Measurements from ENCODE around the gene PANK3.
"Not testable (repeated sequence)": the region's sequence is repeated elsewhere in the genome, so short reads cannot be mapped to it uniquely, and the experiment has no call there.

The PANK3 gene

DNA sequence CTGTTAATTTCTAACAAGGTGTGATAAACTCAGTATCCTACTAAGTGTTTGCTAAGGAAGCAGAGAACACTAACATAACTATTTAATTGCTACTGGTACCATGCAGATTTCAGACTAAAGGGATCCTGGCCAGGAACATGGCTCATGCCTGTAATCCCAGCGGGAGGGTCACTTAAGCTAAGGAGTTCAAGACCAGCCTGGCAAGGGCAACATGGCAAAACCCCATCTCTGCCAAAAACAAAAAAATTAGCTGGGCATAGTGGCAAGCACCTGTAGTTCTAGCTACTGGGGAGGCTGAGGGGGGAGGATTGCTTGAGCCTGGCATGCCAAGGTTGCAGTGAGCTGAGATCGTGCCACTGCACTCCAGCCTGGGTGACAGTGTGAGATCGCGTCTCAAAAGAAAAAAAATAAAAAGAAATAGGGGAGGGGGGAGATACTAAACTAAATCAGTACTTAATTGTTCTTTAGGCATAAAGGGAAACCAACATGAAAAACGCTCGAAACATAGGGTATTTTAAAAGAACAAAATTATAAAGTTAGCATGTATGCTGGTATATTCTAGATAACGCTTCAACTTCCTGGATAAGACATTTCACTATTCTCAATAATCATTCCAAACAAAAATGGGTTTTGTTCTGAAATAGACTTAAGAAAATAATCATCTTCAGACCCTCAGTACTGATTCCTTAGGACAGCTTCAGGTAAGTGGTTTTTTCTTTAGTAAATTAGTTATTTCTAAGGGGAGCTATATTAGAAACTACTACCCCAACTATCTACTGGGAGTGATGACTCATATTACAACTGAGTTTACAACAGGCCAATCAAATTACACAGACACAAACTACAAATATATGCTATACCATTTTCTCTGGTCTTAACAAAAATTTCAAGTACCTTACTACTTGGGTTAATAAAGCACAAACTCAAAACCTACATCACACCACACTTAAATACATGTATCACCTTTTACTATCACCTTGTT is 3.5 kb downstream of the PANK3 start:
- H3K4me3 ChIP-seq (replicated peaks; ENCODE audit: low read depth, low read length), result no peak overlapping the region
- TF ChIP-seq, protein P1, sequence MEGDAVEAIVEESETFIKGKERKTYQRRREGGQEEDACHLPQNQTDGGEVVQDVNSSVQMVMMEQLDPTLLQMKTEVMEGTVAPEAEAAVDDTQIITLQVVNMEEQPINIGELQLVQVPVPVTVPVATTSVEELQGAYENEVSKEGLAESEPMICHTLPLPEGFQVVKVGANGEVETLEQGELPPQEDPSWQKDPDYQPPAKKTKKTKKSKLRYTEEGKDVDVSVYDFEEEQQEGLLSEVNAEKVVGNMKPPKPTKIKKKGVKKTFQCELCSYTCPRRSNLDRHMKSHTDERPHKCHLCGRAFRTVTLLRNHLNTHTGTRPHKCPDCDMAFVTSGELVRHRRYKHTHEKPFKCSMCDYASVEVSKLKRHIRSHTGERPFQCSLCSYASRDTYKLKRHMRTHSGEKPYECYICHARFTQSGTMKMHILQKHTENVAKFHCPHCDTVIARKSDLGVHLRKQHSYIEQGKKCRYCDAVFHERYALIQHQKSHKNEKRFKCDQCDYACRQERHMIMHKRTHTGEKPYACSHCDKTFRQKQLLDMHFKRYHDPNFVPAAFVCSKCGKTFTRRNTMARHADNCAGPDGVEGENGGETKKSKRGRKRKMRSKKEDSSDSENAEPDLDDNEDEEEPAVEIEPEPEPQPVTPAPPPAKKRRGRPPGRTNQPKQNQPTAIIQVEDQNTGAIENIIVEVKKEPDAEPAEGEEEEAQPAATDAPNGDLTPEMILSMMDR (IDR thresholded peaks at IDR 0.05; ENCODE audit: insufficient read depth, low read length, poor library complexity, severe bottlenecking), result no peak
- DNase-seq (ENCODE audit: extremely low read depth, insufficient read length), result no peak
- H3K36me3 ChIP-seq (ENCODE audit: control insufficient read depth, insufficient read depth, low read length), result no peaks in the 10 kb centered on the region
- no peaks in the 10 kb centered on the region for H3K27me3 ChIP-seq (replicated peaks; ENCODE audit: control insufficient read depth, insufficient read depth, low read length)

DNA sequence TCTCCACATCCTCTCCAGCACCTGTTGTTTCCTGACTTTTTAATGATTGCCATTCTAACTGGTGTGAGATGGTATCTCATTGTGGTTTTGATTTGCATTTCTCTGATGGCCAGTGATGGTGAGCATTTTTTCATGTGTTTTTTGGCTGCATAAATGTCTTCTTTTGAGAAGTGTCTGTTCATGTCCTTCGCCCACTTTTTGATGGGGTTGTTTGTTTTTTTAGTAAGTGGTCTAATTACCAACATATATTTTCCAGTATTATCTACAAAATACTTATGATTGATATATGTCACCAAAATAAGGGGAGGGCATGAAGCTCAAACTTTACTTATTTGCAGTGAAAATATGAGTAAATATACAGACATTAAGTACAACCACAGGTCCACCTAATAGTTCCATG is 5.0 kb downstream of the PANK3 start:
- DNase-seq (ENCODE audit: extremely low read depth, insufficient read length); H3K36me3 ChIP-seq (ENCODE audit: control insufficient read depth, insufficient read depth, low read length); H3K4me3 ChIP-seq (replicated peaks; ENCODE audit: low read depth, low read length): not testable (repeated sequence)

DNA sequence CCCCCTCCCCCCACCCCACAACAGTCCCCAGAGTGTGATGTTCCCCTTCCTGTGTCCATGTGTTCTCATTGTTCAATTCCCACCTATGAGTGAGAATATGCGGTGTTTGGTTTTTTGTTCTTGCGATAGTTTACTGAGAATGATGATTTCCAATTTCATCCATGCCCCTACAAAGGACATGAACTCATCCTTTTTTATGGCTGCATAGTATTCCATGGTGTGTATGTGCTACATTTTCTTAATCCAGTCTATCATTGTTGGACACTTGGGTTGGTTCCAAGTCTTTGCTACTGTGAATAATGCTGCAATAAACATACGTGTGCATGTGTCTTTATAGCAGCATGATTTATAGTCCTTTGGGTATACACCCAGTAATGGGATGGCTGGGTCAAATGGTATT is 5.5 kb downstream of the PANK3 start:
- not testable (repeated sequence) for H3K4me3 ChIP-seq (replicated peaks; ENCODE audit: low read depth, low read length); H3K36me3 ChIP-seq (ENCODE audit: control insufficient read depth, insufficient read depth, low read length); H3K27me3 ChIP-seq (replicated peaks; ENCODE audit: control insufficient read depth, insufficient read depth, low read length); DNase-seq (ENCODE audit: extremely low read depth, insufficient read length)

More for the DNA sequence above, 5.0 kb downstream of the PANK3 start:
- not testable (repeated sequence) for H3K27me3 ChIP-seq (replicated peaks; ENCODE audit: control insufficient read depth, insufficient read depth, low read length)

DNA sequence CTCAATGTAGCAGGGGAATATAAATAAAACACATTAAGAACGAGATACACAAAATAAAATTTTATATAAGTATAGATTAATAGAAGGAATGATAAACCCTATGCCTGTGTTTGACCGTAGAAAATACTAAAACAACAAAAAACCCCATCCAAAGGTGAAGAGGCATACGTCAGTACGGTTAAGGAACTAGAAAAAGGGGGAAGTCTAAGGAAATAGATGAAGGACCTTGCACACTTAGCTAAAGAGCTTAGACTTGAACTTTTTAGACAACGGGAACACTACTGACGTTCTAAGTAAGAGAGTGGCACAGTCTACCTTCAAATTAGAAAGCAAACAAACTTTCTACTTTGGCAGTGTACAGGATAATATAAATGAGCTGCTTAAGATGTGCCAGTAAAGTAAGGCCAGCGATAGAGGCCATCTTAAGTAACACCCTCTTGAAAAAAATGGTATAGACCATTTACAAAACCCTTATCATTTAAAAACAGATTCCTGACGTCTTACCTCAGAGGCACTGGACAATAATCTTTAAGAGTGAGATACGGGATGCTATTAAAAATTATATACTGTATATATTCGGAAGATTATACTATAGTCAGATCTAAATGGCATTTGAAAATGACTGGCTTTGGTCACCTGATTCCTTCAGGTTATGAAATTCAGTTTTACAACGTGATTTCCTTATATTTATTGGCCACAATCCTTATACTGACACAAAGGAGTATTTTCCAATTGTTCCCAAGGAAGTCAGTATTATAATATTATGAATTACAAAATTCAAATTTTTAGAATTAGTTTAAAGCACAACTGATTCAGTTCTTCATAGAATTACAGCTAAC is 8.5 kb downstream of the PANK3 start:
- Histone ChIP-seq H3K36me3 (ENCODE audit: control insufficient read depth, insufficient read depth, low read length) (peaks cover 2% of the 10 kb centered on the region), H3K27me3 (replicated peaks; ENCODE audit: control insufficient read depth, insufficient read depth, low read length) (no peaks in the 10 kb centered on the region), H3K4me3 (replicated peaks; ENCODE audit: low read depth, low read length) (no peak overlapping the region)
- DNase-seq (ENCODE audit: extremely low read depth, insufficient read length), result no peak
- TF ChIP-seq, protein P1 (IDR thresholded peaks at IDR 0.05; ENCODE audit: insufficient read depth, low read length, poor library complexity, severe bottlenecking), result no peak

DNA sequence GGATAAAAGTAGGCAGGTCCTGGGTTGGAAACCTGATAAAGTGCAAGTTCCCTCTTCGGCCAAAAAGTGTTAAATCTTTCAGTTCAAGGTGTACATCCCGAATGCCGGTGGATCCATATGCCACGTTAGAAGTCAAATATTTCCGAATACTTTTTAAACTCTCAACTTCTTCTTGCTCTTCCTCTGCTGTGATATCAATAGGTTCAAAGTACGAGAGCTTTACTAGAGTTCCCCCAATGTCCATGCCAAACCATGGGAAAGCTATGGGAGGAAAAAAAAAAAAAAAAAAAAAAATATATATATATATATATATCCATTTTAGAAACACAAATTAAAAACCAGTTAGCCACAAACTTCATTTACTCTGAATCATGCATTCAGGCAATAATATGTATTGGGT is 10.4 kb downstream of the PANK3 start:
- Histone ChIP-seq H3K36me3 (ENCODE audit: control insufficient read depth, insufficient read depth, low read length) (peaks cover 2% of the 10 kb centered on the region), H3K4me3 (replicated peaks; ENCODE audit: low read depth, low read length) (no peak overlapping the region), H3K27me3 (replicated peaks; ENCODE audit: control insufficient read depth, insufficient read depth, low read length) (no peaks in the 10 kb centered on the region)
- DNase-seq (ENCODE audit: extremely low read depth, insufficient read length), result no peak
- TF ChIP-seq, protein P1 (IDR thresholded peaks at IDR 0.05; ENCODE audit: insufficient read depth, low read length, poor library complexity, severe bottlenecking), result no peak

DNA sequence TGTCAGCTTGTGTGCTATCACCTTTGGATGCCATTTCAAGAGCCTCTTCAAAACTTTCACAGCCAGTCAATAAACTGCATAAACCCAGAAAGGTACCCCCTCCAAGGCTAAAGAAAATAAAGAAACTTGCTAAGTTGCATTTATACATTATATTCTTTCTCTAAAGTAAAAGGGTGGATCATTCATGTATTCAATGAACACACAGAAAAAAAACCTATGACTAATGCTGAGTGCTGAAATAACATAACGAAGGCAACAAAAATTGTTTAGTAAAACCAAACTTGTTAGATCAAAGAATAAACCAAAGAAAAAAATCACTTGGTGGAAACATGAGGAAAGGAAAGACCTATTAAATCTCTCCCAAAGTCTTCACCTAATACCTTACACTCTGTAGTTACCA is 15.2 kb downstream of the PANK3 start:
- Histone ChIP-seq H3K4me3 (replicated peaks; ENCODE audit: low read depth, low read length) (no peak overlapping the region), H3K27me3 (replicated peaks; ENCODE audit: control insufficient read depth, insufficient read depth, low read length) (no peaks in the 10 kb centered on the region), H3K36me3 (ENCODE audit: control insufficient read depth, insufficient read depth, low read length) (peaks cover 4% of the 10 kb centered on the region)
- DNase-seq (ENCODE audit: extremely low read depth, insufficient read length), result no peak
- TF ChIP-seq, protein P1 (IDR thresholded peaks at IDR 0.05; ENCODE audit: insufficient read depth, low read length, poor library complexity, severe bottlenecking), result no peak

All from GM06990 (cell line).